HG03066 (cell line): ENCODE measurements around the gene SPTBN2.

Source experiments
- ATAC-seq: cut with Tn5 transposase; IDR thresholded peaks from one replicate; pipeline ENCODE4 v1.9.1; 2021; ENCODE audit warnings: low read depth; ENCODE audit not compliant: unreplicated experiment

Gene SPTBN2

GRCh38 chr11:66728693-66729385 is at the start of gene SPTBN2:
SPTBN2 (minus strand) TSS chr11:66729216; CDS start chr11:66721240, 7,976 bp downstream.
- no peak for ATAC-seq

DNA sequence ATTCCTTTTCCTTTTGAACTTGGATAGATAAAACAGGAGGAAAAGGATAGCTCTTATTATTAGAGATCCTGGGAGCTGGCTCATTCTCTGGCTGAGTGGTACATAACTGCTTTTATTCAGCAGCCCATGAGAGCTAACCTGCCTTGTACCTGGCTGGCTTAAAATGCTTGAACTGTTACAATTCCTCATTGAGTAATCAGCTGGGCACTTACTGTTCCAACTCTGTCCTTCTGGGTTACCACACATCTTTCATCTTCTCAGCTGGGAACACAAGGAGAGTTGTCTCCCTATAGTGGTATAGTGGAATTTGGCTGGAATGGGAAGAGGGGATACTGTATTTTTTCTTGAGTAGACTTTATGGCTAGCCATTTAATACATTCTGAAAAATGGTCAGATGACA is 39.8 kb upstream of the SPTBN2 start:
- no peak for ATAC-seq

GRCh38 chr11:66768088-66768521 is 39.1 kb upstream of the SPTBN2 start:
- ATAC-seq = no peak

- no peak for ATAC-seq
Measured at GRCh38 chr11:66767666-66768065, 38.6 kb upstream of the SPTBN2 start.

DNA sequence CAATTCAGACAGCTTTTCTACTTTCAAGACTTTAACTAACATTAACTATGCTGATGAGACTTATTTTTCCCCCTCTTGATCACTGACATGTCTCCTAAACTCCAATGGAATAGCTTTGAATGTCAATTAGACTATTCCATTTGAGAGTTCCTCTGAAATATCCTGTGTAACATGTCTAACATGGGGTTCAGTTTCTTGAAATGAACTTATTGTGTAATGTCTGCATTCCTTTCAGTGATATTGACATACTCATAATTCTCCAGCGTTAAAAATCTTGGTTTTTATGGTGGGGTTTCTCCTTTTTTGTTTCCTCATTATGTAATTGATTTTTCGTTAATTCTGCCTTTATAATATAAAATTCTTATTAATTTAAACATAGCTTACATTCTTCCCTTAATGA is 37.7 kb upstream of the SPTBN2 start:
- no peak for ATAC-seq

GRCh38 chr11:66762088-66762487 is 33.1 kb upstream of the SPTBN2 start:
- no peak for ATAC-seq

DNA sequence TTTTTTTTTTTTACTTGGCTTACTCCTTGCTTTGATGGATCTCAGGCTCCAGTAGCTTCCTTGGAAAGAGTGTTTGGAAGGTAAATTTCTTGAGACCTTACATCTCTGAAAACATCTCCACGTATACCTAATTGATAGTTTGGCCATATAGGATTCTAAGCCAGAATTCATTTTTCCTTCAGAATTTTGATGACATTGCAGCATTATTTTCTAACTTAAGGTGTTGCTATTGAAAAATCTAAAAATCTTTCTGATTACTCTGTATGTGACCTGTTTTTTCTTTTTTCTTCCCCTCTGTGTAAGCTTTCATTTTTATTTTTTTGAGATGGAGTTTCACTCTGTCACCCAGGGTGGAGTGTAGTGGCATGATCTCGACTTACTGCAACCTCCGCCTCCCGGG is 23.1 kb upstream of the SPTBN2 start:
- ATAC-seq = no peak

DNA sequence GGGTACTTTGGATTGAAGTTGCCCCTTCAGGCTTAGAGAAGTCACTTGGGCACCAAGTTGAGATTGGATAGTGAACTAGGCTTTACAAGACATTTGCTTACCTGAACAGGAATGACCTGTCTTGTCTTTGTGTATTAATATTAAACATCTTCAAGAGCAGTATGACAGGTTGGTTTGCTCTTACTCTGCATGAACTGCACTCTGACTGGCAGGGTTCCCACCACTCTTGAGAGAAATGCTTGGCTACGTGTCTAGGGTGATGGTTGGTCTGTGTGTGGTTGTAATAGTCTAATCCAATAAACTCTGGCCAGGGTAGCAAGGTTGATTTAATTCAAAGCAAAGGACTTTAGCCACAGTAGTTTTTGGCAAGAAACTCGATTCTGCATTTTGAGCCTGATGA is 20.1 kb upstream of the SPTBN2 start:
- ATAC-seq = no peak

DNA sequence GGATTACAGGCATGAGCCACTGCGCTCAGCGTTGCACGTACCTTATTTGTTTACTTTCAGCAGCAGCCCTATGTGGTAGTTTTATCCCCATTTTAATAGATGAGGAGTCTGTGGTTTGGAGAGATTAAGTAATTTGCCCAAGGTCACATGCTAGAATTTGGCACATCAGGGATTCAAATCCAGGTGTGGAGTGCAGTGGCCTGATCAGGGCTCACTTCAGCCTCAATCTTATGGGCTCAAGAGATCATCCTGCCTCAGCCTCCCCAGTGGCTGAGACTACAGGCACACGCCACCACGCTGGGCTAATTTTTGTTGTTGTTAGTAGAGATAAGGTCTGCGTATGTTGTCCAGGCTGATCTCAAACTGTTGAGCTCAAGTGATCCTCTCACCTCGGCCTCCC is 18.5 kb upstream of the SPTBN2 start:
- no peak for ATAC-seq

DNA sequence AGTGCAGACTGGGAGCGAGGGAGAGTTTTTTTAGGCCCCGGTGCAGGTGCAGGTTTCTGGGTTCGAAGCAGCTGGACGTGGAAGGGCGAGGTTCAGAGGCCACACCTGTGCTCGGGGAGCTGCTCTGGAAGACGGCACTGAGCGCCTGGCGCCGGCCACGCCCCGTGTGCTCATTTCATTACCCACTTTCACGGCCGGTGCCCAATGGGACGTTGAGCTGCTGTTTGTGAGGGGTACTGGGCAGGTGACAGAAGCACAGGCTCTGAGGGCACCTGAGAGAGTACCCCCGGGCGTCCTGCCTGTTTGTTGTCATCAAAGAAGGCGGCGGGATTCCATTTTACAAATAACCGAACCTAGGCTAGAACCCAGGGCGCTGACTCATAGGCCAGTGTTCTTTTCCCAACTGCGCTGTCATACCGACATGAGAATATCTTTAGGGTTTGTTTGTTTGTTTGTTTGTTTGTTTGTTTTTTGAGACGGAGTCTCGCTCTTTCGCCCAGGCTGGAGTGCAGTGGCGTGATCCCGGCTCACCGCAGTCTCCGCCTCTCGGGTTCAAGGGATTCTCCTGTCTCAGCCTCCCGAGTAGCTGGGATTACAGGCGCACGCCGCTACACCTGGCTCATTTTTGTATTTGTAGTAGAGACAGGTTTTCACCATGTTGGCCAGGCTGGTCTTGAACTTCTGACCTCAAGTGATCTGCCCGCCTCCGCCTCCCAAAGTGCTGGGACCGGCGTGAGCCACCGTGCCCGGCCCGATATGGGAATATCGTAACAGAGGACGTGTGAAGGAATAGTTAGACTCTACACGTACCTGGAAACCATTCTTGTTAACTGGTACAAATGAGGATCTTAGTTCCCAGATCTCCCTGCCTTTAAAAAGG is 16.6 kb upstream of the SPTBN2 start:
- ATAC-seq = peak; percentile 32

DNA sequence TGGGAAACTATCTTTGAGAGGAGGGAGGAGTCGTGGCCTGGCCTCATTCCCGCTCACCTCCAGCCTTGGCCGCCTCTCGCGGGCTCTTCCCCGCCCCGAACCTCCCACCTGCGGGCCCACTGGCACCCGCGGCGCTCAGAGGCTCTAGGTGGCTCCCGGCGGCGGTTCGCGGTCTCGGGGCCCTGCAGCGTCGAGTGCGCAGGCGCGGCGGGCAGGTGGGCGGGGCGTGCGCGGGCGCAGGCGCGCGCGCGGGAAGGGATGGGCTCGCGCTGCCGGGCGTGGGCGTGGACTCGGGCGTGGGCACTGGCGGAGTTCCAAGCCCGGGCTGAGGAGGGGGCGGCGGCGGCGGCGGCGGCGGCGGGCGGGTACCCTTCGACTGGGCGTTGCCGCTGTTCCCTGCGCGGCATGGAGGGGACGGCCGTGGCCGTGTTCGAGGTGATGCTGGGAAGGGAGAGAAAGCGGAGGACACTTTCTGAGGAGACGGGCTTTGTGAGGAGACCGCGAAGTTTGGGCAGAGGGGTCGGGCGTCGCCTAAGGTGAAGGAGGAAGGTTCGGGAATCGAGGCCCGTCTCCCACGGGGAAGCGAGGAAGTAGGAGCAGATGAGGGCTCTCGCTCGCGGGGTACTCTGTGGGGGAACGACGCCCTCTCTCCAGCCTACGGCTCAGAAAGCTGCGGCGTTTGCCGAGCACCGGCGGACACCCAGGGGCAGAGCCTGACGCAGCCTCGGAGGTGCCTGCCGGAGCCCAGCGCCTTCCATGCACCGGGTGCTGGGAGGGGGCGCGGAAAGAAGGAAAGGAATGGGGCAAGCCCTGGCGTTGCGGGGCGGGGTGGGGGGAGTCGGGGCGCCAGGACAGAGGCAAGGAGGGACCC is 15.7 kb upstream of the SPTBN2 start:
- ATAC-seq = peak; percentile 71

DNA sequence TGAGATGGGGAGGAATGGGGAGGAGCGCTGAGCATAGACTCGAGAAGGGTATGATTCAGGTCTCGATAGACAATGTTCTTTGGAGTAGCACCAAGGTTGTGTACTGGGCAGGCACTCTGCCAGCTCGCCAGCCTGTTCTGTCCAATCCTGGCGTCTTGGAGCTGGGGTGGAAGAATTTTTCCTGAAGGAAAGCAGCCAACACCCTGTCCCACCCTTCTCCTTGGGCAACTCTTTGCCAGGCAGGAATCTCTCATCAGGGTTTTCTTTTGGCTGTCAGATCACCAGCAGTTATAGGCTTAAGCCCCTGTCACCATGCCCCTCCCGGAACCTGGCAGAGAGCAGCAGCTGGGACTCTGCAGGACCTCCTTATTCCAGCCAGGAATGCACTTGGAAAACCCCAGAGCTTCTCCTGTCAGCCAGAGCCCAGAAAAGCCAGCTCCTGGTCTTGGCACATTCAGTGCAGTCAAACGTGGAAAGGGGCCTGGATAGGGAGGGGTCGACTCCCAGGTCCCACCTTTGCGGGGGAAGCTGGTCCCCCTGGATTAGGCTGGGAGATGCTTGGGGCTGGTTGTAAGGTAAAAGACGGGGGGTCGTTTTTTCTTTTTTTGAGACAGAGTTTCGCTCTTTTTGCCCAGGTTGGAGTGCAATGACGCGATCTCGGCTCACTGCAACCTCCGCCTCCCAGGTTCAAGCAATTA is 14.4 kb upstream of the SPTBN2 start:
- no peak for ATAC-seq

- no peak for ATAC-seq
Measured at GRCh38 chr11:66741153-66741552, 12.1 kb upstream of the SPTBN2 start.

DNA sequence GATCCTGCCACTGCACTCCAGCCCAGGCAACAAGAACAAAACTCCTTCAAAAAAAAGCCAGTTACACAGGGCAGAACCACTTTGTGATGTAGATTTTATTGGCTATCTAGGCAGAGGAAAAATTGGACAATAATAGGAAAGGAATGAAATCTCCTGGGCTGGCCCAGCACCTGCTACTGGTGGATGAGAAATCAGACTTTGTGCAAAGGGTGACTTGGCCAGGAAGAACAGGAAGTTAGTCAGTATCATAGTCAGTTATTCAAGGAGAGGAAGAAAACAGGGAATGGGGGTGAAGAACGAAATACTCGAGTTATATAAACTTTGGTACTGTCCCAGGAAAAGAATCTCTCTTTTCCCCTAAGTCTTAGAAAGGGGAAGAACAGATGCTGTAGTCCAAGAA is 11.0 kb upstream of the SPTBN2 start:
- no peak for ATAC-seq

DNA sequence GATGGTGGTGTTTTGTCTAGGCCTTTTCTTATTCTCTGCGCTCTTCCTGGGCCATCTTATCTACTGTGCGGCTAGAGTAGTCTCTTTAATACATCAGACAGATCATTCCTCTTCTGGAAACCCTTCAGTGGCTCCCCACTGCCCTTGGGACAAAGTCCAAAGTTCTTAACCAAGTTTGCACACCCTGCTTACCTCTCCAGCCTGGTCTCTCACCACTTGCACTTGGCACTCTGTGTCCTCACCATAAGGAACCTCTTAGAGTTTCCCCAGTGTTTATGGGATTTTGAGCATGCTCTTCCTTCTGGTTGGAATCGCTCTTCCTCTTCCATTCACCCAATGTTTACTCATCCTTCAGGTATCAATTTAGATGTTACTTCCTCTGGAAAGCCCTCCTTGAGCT is 5.2 kb upstream of the SPTBN2 start:
- no peak for ATAC-seq

DNA sequence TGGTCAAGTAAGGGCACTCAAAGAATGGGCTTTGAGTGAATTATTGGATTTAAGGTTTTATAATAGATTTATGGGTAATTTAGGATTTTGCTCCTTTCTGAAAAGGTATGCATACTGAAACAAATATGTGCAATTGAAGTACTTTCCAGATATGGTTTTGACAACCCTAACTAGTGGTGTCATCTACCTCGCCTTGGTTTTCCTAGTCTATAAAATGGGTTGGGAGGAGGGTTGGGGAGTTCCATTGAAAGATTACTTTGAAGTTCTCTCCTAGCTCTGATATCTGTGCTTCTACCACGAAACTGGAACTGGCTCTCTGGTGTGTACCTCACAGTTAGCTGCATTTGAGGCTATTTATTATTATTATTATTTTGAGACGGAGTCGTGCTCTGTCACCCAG is 431 bp upstream of the SPTBN2 start:
- no peak for ATAC-seq

DNA sequence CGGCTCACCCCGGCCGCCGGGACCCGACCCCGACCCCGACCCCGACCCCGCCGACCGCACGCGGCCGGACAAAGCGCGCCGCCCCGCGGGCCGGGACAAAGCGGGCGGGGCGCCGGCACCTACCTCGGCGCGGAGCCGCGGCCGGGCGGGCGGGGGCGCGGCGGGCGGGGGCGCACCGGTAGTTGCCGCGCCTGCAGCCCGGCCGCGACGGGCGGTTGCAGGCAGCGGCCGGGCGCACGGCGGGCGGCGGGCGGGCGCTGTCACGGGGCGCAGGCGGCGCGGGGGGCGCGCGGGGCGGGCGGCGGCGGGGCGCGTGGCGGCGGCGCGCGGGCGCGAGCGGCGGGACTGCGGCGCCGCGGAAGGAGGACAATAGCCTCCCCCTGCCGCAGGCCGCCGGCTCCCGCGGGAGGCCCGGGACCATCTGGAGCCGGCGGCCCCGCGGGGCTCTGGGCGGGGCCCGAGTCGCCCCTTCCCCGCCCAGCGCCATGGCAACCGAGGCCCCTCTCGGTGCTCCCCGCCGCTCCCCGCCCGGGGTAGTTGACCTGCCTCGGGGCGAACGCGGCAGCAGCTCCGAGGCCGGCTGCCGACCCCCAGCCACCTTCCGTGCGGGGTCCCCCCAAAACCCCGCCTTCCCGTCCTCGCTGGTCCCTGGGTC is 851 bp downstream of the SPTBN2 start:
- ATAC-seq = no peak

GRCh38 chr11:66727282-66728037 is 1.6 kb downstream of the SPTBN2 start:
- ATAC-seq = no peak

DNA sequence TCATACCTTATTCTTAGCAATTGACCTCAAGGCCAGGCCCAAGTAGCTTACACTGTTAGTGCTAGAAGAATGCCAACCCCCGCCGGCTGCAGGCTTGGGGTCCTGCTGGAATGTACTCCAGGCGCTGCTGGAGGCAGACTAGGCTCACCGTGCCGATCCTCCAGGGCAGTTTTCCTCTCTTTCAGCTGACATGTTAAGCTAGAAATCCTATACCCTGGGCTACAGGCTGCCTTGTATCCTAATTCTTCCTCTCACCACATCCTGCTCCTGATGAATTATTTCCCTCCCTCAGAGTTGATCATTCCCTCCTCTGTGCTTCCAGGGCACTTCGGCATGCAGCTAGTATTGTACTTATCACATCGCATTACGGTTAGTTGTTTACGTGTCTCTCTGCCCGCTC is 3.4 kb downstream of the SPTBN2 start:
- no peak for ATAC-seq
